SK-N-SH (cell line): ENCODE measurements around the gene CACNG7. TPM values are rescaled to one million over a fixed set of nuclear protein-coding genes. Genes with fewer than 3 reads are reported as not detected.

Experiments used
- CTCF ChIA-PET: fragments of 300-600, 350-600 bp; formaldehyde crosslinking; extraction: SDS; loops from one replicate; lab custom pipeline; 2021; lab: Yijun Ruan, JAX
- POLR2A ChIA-PET: fragments of 350-600 bp; sonication (Branson Sonifier 250); formaldehyde crosslinking; extraction: SDS; loops from one replicate; lab custom pipeline; 2020; ENCODE audit warnings: antibody characterized with exemption, inconsistent platforms; lab: Yijun Ruan, JAX
- DNase-seq: peaks from one replicate; pipeline ENCODE4 v3.0.0; 2012
- H2AFZ ChIP-seq: fragments of 200-600 bp; sonication (generic); 2 replicates; pipeline ENCODE4 v1.8.1; 2016; ENCODE audit warnings: antibody characterized with exemption, mild to moderate bottlenecking, low read depth
- H3F3A ChIP-seq: fragments of 200-600 bp; sonication (generic); replicated peaks from 2 replicates; pipeline ENCODE3; 2016; ENCODE audit warnings: antibody characterized with exemption, mild to moderate bottlenecking; ENCODE audit not compliant: insufficient read depth
- H3K27ac ChIP-seq, 2 experiments: fragments of 200-500 bp in 1 of 2; fragments of 200-600 bp in 1 of 2; sonication (Bioruptor generic) in 1 of 2; sonication (generic), shearing (Covaris generic) in 1 of 2; 2 replicates each; pipeline versions ENCODE4 v1.5.1 to v1.6.1; 2014 to 2016; ENCODE audit warnings: low read depth in 2 of 2, inconsistent platforms in 1 of 2, low read length in 1 of 2, mild to moderate bottlenecking in 1 of 2, mixed read lengths in 1 of 2
- H3K27me3 ChIP-seq: fragments of 200-600 bp; sonication (generic), shearing (Covaris generic); 2 replicates; pipeline ENCODE4 v1.6.1; 2016; ENCODE audit warnings: mixed run types; ENCODE audit not compliant: insufficient read depth
- H3K36me3 ChIP-seq, 2 experiments: fragments of 200-500 bp in 1 of 2; fragments of 200-600 bp in 1 of 2; sonication (Bioruptor generic) in 1 of 2; sonication (generic) in 1 of 2; replicated peaks in 1 of 2; 2 replicates each; pipeline versions ENCODE3 to v1.5.1; 2014 to 2016; ENCODE audit warnings: low read length in 1 of 2, mild to moderate bottlenecking in 1 of 2; ENCODE audit not compliant: insufficient read depth in 2 of 2, control insufficient read depth in 1 of 2
- H3K4me1 ChIP-seq, 2 experiments: fragments of 200-500 bp in 1 of 2; fragments of 200-600 bp in 1 of 2; sonication (Bioruptor generic) in 1 of 2; sonication (generic), shearing (Covaris generic) in 1 of 2; 2 replicates each; pipeline versions ENCODE4 v1.5.1 to v1.6.1; 2014 to 2016; ENCODE audit warnings: low read depth in 1 of 2, low read length in 1 of 2, mixed run types in 1 of 2; ENCODE audit not compliant: insufficient read depth in 2 of 2, control insufficient read depth in 1 of 2
- H3K4me2 ChIP-seq: fragments of 200-600 bp; sonication (generic), shearing (Covaris generic); 2 replicates; pipeline ENCODE4 v1.6.1; 2017; ENCODE audit warnings: mixed run types
- H3K4me3 ChIP-seq, 2 experiments: fragments of 200-500 bp in 1 of 2; fragments of 200-600 bp in 1 of 2; sonication (Bioruptor generic) in 1 of 2; sonication (generic), shearing (Covaris generic) in 1 of 2; 2 replicates each; pipeline versions ENCODE4 v1.5.1 to v1.8.1; 2014 to 2016; ENCODE audit warnings: low read depth in 2 of 2, inconsistent platforms in 1 of 2, low read length in 1 of 2, mild to moderate bottlenecking in 1 of 2, mixed read lengths in 1 of 2, moderate library complexity in 1 of 2
- H3K79me2 ChIP-seq: fragments of 200-600 bp; sonication (generic); 2 replicates; pipeline ENCODE4 v1.8.1; 2017; ENCODE audit warnings: mild to moderate bottlenecking; ENCODE audit not compliant: insufficient read depth
- H3K9ac ChIP-seq: fragments of 200-600 bp; sonication (generic); 2 replicates; pipeline ENCODE4 v1.6.1; 2017; ENCODE audit warnings: mixed run types
- H3K9me2 ChIP-seq: fragments of 200-600 bp; sonication (generic); 2 replicates; pipeline ENCODE4 v1.6.1; 2017; ENCODE audit warnings: mixed run types
- H3K9me3 ChIP-seq: fragments of 200-600 bp; sonication (generic); 2 replicates; pipeline ENCODE4 v1.6.1; 2017; ENCODE audit warnings: mixed run types, mild to moderate bottlenecking, moderate library complexity
- H4K20me1 ChIP-seq: fragments of 200-600 bp; sonication (generic); 2 replicates; pipeline ENCODE4 v1.6.1; 2017; ENCODE audit warnings: mild to moderate bottlenecking, mixed run types; ENCODE audit not compliant: insufficient read depth
- CHD2 ChIP-seq: fragments of 150-350 bp; IDR thresholded peaks from 2 replicates; pipeline ENCODE4 v1.6.1; 2018; ENCODE audit warnings: low read length; ENCODE audit not compliant: partially characterized antibody
- EZH2phosphoT487 ChIP-seq: fragments of 200-600 bp; sonication (generic); IDR thresholded peaks from 2 replicates; pipeline ENCODE4 v1.6.1; 2017; ENCODE audit warnings: low read depth, mixed run types, mild to moderate bottlenecking, antibody characterized with exemption, moderate library complexity, borderline replicate concordance
- FOSL2 ChIP-seq: IDR thresholded peaks from 2 replicates; pipeline ENCODE4 v1.4.0; 2012; ENCODE audit warnings: low read depth, mild to moderate bottlenecking, moderate library complexity, borderline replicate concordance
- FOXJ3 ChIP-seq: sonication (generic); formaldehyde crosslinking; IDR thresholded peaks from 2 replicates; pipeline ENCODE4 v1.5.1; 2020; ENCODE audit warnings: mild to moderate bottlenecking, missing genetic modification reagents
- GABPA ChIP-seq: IDR thresholded peaks from 2 replicates; pipeline ENCODE4 v1.4.0; 2012; ENCODE audit warnings: low read depth, mild to moderate bottlenecking
- IRF3 ChIP-seq: fragments of 150-350 bp; IDR thresholded peaks from 2 replicates; pipeline ENCODE4 v1.6.1; 2016; ENCODE audit warnings: mild to moderate bottlenecking, low read depth, low read length
- JUND ChIP-seq: IDR thresholded peaks from 2 replicates; pipeline ENCODE4 v1.4.0; 2012
- MEF2A ChIP-seq: IDR thresholded peaks from 2 replicates; pipeline ENCODE4 v1.4.0; 2012; ENCODE audit warnings: low read depth, borderline replicate concordance
- MXI1 ChIP-seq: IDR thresholded peaks from 2 replicates; pipeline ENCODE4 v1.6.1; 2012; ENCODE audit warnings: mild to moderate bottlenecking, low read depth, low read length, improper control_type of control experiment
- POLR2AphosphoS5 ChIP-seq: IDR thresholded peaks from 2 replicates; pipeline ENCODE4 v1.6.1; 2012; ENCODE audit warnings: low read depth, low read length
- REST ChIP-seq: IDR thresholded peaks from 2 replicates; pipeline ENCODE4 v1.6.1; 2012; ENCODE audit warnings: mild to moderate bottlenecking, low read depth, low read length, moderate library complexity
- RXRA ChIP-seq: IDR thresholded peaks from 2 replicates; pipeline ENCODE4 v1.4.0; 2012; ENCODE audit warnings: low read depth, mild to moderate bottlenecking, borderline replicate concordance
- SIN3A ChIP-seq: IDR thresholded peaks from 2 replicates; pipeline ENCODE4 v1.6.1; 2012; ENCODE audit warnings: low read depth, mild to moderate bottlenecking, low read length, moderate library complexity, borderline replicate concordance
- TAF1 ChIP-seq: IDR thresholded peaks from 2 replicates; pipeline ENCODE4 v1.6.1; 2012; ENCODE audit warnings: low read depth, mild to moderate bottlenecking, low read length, moderate library complexity, borderline replicate concordance
- TCF12 ChIP-seq: IDR thresholded peaks from 2 replicates; pipeline ENCODE4 v1.4.0; 2012
- TEAD4 ChIP-seq: IDR thresholded peaks from 2 replicates; pipeline ENCODE4 v1.4.0; 2012; ENCODE audit warnings: mild to moderate bottlenecking, borderline replicate concordance; ENCODE audit not compliant: insufficient read depth
- USF2 ChIP-seq: fragments of 150-350 bp; IDR thresholded peaks from 2 replicates; pipeline ENCODE4 v1.6.1; 2017; ENCODE audit warnings: antibody characterized with exemption, low read length, low read depth, borderline replicate concordance
- WGBS: methylation state at CpG from one replicate; pipeline ENCODE4 v1.1.6; 2017; ENCODE audit warnings: low lambda C conversion rate; 5-methylcytosine and 5-hydroxymethylcytosine counted together
- polyA plus RNA-seq, 3 experiments: library from polyadenylated mRNA; depleted of rRNA; stranded (reverse); fragments of >200 nt; gene quantifications; 2 replicates each; pipeline ENCODE4 v1.2.3, GENCODE V29; 2012
- TF ChIP-seq, protein P1 (sequence below): IDR thresholded peaks from 2 replicates; pipeline ENCODE4 v1.4.0; 2012; ENCODE audit warnings: low read depth, borderline replicate concordance
- TF ChIP-seq, protein P2 (sequence below): IDR thresholded peaks from 2 replicates; pipeline ENCODE4 v1.4.0; 2012; ENCODE audit warnings: low read depth, borderline replicate concordance

CACNG7 gene
- polyA plus RNA-seq, 1 of the 3 experiments (the other 2 are of a cell fraction), result 25.7 TPM

DNA sequence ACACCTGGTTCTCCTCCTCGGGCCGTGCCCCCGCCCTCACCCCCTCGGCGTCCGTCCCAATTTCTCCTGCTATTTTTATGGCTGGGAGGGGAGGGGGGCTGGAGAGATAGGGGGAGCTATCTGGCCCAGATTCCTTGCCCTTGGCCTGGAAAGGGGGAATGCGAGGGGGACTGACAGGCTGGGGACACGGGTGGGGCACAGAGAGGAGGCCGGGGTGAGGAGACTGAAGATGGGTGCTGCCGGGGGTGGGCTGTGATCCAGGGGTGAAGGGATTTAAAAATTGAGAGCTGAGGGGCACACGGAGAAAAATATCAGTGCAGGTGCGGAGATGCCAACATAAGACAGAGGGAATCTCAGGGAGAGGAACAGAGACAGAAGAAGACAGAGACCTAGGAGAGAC lies 24.8 kb upstream of the CACNG7 start:
- CTCF ChIA-PET, result interaction anchor here (2.2 to 2.4 kb wide), 2 partner anchors 23 to 140 kb away, joined by 7 read pairs; no protein-coding TSS in a partner anchor
- H2AFZ ChIP-seq, result no peak overlapping the region

More for the DNA sequence above, 24.8 kb upstream of the CACNG7 start:
- peak overlapping the region; percentile 24; the same call in 1 of the 2 replicates for H3K4me2 ChIP-seq
- peaks cover 8% of the 10 kb centered on the region for H3F3A ChIP-seq
- H3K9ac ChIP-seq, result no peak overlapping the region
- no peaks in the 10 kb centered on the region for H4K20me1 ChIP-seq
- H3K9me2 ChIP-seq, result no peaks in the 10 kb centered on the region
- DNase-seq, result no peak
- 34% methylated on average over 12 of the region's 12 CpGs for WGBS
- H3K4me3 ChIP-seq, result no peak overlapping the region
- H3K27ac ChIP-seq, result no peak overlapping the region
- TF ChIP-seq USF2 (no peak), SIN3A (no peak), GABPA (no peak), TEAD4 (no peak), MXI1 (no peak), REST (no peak), FOXJ3 (no peak), MEF2A (no peak), POLR2AphosphoS5 (no peak), CHD2 (no peak), RXRA (no peak), TAF1 (no peak), JUND (no peak), FOSL2 (no peak), IRF3 (no peak), EZH2phosphoT487 (no peak), TCF12 (no peak)
- TF ChIP-seq, protein P1, sequence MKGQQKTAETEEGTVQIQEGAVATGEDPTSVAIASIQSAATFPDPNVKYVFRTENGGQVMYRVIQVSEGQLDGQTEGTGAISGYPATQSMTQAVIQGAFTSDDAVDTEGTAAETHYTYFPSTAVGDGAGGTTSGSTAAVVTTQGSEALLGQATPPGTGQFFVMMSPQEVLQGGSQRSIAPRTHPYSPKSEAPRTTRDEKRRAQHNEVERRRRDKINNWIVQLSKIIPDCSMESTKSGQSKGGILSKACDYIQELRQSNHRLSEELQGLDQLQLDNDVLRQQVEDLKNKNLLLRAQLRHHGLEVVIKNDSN, result no peak
- TF ChIP-seq, protein P2, sequence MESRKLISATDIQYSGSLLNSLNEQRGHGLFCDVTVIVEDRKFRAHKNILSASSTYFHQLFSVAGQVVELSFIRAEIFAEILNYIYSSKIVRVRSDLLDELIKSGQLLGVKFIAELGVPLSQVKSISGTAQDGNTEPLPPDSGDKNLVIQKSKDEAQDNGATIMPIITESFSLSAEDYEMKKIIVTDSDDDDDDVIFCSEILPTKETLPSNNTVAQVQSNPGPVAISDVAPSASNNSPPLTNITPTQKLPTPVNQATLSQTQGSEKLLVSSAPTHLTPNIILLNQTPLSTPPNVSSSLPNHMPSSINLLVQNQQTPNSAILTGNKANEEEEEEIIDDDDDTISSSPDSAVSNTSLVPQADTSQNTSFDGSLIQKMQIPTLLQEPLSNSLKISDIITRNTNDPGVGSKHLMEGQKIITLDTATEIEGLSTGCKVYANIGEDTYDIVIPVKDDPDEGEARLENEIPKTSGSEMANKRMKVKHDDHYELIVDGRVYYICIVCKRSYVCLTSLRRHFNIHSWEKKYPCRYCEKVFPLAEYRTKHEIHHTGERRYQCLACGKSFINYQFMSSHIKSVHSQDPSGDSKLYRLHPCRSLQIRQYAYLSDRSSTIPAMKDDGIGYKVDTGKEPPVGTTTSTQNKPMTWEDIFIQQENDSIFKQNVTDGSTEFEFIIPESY, result no peak
- H3K4me1 ChIP-seq, result peaks cover 0 to 11% of the 10 kb centered on the region in 2 experiments; a peak in 1 of 4 replicates
- no peaks in the 10 kb centered on the region for H3K36me3 ChIP-seq
- POLR2A ChIA-PET, result no interaction called here
- H3K9me3 ChIP-seq, result no peaks in the 10 kb centered on the region
- H3K27me3 ChIP-seq, result peaks cover 36% of the 10 kb centered on the region
- no peaks in the 10 kb centered on the region for H3K79me2 ChIP-seq
